ENCODE measurements around the gene RNF151. TPM values are rescaled to one million over a fixed set of nuclear protein-coding genes. Genes with fewer than 3 reads are reported as not detected.
A peak's percentile ranks its signal among the peaks of the same experiment; 100 is the strongest.

RNF151 gene
- polyA plus RNA-seq, 1 donor, result not detected

DNA sequence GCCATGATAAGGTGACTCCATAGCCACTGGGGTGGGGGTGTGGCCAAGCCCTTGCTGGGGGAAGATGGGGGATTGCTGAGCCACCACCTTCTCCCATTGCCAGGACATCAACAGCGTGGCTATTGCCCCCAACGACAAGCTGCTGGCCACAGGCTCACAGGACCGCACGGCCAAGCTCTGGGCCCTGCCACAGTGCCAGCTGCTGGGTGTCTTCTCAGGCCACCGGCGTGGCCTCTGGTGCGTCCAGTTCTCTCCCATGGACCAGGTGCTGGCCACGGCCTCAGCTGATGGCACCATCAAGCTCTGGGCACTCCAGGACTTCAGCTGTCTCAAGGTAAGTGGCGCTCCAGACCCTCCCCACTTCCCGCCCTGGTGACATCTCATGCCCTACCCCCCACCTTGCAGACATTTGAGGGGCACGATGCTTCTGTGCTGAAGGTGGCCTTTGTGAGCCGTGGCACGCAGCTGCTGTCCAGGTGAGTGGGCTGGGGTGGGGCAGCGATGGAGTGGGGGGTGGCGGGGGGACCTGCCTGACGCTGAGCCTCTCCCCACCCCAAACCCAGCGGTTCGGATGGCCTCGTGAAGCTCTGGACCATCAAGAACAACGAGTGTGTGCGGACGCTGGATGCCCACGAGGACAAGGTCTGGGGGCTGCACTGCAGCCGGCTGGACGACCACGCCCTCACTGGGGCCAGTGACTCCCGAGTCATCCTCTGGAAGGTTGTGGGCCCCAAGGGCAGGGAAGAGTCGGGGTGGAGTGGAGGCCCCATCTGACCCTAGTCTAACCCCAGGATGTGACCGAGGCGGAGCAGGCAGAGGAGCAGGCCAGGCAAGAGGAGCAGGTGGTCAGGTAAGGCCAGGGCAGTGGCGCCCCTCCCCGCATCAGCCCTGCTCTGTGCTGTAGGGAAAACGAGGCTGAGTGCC lies 10.6 kb downstream of the RNF151 start:
- no peak for DNase-seq

DNA sequence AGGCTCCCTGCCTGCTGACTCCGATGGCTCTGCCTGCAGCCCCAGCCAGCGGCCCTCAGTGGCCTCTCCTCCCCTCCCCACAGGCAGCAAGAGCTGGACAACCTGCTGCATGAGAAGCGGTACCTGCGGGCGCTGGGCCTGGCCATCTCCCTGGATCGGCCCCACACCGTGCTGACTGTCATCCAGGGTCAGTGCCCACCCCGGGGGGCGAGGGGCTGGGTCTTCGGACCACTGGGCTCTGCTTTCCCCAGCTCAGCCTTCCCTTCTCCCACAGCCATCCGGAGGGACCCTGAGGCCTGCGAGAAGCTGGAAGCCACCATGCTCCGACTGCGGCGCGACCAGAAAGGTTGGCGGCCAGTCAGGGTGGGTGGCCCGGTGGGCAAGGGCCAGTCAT lies 11.2 kb downstream of the RNF151 start:
- DNase-seq, result no peak

DNA sequence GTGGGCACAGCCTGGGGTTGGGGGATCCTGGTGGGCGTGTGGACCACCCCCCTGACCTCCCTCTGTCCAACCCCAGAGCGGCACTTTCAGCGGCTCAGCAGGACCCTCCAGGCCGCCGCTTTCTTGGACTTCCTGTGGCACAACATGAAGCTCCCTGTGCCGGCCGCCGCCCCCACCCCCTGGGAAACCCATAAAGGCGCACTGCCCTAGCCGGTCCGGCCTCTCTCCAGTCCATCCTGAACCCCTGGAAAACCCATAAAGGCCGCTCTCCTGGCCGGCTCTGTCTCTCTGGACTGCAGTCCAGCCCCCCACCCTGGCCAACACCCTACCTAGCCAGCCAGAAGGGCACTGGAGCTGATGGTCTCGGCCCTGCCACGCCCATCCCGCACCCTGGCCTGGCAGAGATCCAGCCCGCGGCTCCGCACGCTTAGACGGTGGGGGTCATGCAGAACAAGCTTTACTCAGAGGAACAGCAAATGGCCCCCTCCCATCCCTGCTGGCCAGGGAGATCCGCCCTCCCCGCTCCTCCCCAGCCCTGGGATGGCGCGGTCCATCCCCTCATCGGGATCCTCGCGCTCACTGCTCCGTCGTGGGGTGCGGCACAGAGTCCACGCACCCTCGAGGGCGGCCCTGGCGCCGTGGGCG lies 11.9 kb downstream of the RNF151 start:
- DNase-seq, result no peak

DNA sequence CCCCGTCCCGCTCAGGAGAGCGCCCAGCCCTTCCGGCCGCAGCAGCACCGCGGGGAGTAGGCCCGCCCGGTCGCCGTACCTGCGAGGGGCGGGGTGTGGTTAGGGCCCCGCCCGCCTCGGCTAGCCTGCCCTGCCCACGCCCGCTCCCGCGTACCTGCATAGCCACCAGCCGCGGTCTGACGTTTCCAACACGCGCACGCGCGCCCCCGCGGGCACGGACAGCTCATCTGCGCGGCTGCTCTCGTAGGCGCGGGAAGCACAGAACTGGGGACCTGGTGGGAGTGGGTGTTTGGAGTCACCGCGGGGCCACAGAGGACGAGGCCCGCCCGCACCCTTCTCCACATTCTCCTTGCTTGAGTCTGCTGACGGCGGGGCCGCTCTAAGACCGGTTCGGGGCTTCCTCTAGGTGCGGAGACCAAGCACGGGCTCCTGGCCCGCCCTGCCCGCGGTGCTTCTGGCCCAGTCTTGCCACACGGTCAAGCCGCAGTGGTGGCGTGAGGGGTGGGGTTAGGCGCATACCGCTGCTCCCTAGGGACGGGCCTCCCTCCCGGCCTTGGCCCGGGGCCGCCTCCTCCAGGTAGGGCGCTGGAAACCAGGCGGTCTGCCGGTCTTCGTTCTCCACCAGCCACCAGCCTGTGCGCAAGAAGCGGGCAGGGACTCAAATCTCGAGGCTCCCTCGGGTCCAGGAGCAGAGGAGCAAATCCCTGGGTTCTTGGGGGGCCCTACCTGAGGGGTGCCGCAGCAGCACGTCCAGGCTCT lies 12.8 kb downstream of the RNF151 start:
- DNase-seq, result no peak

DNA sequence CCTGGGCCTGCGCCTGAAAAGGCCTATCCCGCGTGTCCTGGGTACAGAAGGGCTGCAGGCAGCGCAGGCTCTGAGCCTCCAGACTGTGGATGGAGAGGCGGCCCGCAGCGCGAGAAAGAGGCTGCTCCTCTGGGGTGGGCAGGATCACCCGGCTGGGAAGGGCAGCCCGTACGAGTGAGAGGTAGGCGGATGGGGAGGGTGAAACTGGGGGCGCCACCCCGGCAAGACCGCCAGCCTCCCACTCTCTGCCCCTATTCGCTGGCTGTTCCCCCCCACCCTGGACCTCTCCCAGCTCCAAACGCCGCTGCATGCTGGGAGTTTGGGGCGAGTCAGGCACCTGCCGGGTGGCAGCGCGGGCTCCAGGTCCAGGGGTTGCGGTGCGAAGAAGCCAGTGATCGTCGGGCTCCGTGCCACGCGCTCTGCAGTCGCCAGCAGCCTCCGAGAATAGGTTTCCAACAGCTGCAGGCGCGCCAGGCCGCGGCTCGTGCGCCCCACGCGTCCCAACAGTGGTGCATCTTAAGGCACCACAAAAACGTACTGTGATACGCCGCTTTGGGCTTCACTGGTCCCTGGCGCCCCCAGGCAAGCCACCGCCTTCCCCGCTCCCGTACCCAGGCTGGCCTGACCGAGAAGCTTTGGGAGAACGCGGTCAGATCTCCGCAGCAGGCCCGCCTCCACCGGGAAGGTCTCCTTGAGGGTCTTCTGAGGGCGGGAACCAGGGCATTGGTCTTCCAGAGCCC lies 13.5 kb downstream of the RNF151 start:
- DNase-seq, result no peak

DNA sequence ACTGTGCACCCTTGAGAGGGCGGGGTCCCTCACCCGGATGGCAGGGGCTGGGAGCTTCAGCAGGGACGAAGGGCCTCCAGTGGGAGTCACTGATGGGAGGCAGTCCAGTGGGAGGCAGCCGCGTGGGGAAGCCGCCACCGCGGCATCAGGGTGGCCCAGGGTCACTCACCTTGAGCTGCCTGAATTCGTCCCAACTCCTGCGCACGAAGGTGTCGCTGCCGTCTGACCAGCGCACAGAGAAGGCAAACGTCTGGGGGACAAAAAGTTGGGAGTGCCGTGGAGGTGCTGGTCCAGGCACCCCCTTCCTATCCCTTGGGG lies 14.1 kb downstream of the RNF151 start:
- no peak for DNase-seq

DNA sequence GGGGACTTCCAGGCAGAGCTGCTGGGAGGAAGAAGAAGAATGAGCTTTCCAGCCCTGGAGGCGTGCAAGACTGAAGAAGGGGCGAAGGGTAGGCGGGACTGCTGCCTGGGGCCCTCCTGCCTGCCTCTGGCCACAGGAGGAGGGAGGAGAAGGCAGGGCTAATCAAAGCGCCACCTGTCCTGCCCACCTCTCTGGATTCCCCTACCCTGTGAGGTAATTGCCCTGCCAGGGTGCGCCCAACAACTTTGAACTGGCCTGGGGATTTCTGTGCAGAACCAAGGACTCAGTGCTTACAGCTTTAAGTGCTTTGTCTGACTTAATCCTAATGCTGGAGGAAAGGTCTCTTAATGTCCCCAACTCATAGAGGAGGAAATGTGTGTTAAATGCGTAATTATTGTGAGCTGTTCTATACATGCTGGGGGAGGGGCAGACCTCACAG lies 14.8 kb downstream of the RNF151 start, which contains the start of gene NOXO1:
NOXO1 (minus strand) TSS at position 72 of the 439 bp plus-strand sequence. CDS start 290 bp downstream, outside the sequence.
- no peak for DNase-seq

DNA sequence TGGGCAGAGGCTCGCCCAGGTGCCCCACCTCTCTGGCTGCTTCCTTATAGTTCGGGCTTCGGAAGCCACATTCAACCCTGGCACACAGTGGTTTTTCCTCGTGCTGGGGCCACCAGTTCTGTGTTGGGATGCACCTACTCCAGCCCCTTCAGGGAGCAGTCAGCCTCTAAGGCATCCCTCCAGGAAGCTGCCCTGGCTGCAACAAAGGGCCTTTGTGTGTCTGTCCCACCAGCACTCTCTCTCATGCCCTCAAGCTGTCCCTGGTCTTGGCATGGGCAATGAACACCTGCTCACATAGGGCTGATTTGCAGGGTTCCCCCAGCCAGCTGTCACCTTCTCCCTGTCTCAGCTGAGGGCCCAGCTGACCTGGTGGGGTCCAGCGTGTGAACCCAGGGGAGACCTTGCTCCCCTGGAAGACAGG lies 15.4 kb downstream of the RNF151 start:
- DNase-seq, result no peak

DNA sequence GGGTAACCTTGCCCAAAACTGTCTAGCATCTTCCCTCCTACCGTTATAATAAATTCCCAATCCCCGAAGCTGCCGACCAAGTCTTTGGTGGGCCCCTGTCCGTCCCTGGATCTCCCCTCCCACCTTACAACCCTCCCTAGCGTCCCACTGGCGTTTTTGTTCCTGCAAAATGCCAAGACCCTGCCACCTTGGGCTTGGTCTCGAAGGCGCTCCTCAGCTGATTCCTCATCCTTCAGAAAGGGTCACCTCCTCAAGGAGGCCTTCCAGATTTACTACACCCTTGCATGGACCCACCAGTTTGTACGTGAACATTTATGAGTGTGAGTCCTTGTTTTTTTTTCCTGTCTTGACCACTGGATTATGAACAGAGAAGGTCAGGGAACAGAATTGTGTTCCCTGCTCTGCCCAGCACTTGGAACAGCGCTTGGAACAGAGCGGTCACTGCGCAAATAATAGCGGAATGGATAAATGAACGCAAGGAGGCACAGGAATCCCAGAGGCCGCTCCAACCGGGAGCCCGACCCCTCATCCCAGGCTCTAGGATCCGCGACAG lies 16.4 kb downstream of the RNF151 start:
- no peak for DNase-seq

DNA sequence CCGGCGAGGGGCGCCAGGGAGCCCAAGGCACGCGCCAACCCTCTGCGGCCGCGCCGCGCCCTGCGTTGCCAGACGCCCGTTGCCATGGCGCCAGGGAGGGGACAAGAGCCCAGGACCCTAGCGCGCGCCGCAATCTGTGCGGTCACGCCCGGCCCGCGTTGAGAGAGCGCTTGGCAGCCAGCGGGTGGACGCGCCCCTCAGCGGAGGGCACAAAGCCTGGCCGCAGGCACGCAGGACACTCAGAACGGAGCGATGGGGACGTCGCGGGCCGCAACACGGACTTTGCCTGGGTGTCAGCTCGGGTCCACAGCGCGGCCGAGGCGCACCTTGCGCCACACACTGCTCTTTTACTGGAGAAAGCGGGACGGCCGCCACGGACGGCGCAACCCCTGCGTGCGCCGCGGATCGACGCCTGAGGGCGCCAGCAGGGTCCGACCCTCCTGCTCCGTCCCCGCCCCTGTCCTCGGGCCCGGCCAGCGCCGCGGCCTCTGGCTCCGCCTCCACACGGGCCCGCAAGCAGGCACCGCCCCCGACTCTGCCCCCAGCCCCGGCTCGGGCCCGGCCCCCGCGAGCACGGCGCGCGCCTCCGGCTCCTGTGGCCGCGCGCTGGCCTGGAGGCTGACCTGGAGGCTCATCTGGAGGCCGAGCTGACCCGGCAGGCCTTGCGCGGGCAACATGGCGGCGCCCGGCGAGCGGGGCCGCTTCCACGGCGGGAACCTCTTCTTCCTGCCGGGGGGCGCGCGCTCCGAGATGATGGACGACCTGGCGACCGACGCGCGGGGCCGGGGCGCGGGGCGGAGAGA lies 17.1 kb downstream of the RNF151 start, which contains the start of gene GFER:
GFER (plus strand) TSS at position 650 of the 803 bp plus-strand sequence; CDS start at position 676, 26 bp downstream.
- peak; percentile 86 for DNase-seq

DNA sequence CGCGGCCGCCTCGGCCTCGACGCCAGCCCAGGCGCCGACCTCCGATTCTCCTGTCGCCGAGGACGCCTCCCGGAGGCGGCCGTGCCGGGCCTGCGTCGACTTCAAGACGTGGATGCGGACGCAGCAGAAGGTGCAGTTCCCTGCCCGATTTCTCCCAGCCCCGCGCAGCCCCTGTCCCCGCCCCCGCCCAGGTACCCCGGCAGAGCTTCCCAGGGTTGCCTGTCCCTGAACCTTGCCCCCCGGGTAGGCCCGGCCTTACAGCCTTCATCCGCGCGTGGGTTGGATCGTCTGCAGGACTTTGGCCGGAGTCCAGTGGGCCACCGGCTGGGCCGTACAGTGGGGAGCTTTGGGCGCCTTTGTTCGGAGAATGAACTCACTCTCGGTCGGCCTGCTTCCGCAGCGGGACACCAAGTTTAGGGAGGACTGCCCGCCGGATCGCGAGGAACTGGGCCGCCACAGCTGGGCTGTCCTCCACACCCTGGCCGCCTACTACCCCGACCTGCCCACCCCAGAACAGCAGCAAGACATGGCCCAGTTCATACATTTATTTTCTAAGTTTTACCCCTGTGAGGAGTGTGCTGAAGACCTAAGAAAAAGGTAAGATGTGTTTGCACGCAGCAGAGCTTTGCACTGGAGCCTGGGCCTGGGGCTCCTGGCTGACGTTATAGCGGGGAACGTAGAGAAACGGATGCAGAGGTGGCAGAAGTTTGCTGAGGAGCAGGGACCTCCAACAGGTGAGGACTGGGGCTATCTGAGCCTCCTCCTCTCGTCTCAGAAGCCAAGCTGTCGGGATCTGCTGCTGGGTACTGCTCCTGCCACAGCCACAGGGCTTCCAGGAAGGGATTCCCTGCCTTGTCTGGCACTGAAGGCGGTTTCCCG lies 17.9 kb downstream of the RNF151 start:
- DNase-seq, result no peak

DNA sequence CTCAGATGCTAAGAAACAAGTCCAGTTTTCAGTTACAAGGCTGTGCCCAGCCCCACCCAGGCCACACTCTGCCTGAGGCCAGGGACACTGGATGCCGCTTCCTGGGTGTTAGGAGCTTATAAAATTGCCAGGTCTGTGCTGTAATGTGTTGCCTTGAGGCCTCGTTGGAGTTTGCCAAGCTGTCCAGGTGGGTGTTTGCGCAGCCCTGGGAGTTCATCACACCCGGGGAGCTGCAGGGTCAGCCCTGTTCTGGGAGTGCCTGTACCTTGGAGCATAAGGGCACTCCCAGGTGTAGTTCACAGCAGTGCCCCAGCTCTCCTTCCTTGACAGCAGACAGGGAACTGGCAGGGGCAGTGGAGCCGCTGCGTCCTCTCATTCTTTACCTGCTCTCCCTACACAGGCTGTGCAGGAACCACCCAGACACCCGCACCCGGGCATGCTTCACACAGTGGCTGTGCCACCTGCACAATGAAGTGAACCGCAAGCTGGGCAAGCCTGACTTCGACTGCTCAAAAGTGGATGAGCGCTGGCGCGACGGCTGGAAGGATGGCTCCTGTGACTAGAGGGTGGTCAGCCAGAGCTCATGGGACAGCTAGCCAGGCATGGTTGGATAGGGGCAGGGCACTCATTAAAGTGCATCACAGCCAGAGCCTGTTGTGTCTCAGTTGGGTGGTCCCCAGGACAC lies 19.0 kb downstream of the RNF151 start:
- no peak for DNase-seq

DNA sequence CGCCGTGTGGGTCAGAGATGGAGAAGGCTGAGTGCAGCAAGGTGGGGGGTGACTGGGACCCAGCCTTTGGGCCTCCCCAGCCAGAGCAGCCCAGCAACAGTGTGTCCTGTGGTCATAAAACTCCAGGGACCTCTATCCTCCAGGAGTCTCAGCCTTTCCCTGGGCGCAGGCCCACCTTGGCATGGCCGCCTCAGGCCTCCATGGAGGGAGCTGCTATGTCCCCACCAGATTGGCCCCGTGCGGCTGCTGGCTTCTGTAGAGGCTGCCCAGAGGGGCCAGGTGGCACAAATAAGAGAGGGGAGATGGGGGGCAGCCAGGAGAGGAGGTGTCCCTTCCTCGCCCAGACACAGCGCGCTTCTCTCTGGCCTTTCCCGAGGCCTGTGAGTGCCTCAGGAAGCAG lies 20.5 kb downstream of the RNF151 start:
- no peak for DNase-seq

DNA sequence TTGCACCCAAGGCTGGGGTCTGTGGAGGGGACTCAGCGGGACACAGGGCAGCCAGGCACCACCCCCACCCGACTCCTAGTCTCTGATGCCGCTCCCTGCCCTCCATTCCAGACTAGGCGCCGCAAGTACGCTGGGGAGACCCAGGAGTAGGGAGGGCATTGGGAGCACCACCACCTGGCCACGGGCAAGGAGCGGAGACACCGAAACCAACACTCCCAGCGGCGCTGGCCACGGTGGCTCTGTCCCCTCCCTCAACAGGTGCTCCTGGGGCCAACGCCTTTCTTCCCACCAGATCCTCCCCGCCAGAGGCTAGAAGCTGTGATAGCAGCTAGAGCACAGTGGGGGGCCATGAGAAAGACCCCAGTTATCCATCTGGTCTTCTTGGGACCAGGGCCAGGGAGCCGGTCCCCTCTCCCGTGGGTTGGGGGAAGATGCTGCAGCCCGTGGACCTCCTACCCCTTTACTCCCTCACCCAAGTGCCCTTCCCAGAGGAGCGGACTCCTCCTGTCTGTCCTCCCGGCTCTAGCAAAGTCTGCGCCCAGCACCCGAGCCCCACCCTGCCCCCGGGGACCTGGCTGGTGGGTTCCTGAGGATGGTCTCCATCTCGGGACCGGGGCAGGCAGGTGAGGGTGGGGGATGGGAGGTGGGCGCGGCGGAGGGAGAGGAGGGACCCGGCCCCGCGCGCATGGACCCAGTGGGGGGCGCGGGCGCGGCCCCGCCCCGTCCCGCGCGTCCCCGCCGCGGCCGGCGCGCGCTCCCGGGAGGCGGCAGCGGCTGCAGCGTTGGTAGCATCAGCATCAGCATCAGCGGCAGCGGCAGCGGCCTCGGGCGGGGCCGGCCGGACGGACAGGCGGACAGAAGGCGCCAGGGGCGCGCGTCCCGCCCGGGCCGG lies 22.8 kb downstream of the RNF151 start, which contains the start of gene SYNGR3:
SYNGR3 (plus strand) TSS at position 762 of the 892 bp plus-strand sequence. CDS start 133 bp downstream, outside the sequence.
- no peak for DNase-seq

DNA sequence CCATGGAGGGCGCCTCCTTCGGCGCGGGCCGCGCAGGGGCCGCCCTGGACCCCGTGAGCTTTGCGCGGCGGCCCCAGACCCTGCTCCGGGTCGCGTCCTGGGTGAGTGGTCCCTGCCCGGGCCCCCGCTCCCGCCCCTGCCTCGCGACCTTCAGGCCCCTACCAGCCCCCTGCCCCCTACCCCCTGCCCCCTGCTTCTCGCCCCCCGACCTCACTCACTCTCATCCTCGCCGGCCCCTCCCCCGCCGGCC lies 23.4 kb downstream of the RNF151 start:
- no peak for DNase-seq

DNA sequence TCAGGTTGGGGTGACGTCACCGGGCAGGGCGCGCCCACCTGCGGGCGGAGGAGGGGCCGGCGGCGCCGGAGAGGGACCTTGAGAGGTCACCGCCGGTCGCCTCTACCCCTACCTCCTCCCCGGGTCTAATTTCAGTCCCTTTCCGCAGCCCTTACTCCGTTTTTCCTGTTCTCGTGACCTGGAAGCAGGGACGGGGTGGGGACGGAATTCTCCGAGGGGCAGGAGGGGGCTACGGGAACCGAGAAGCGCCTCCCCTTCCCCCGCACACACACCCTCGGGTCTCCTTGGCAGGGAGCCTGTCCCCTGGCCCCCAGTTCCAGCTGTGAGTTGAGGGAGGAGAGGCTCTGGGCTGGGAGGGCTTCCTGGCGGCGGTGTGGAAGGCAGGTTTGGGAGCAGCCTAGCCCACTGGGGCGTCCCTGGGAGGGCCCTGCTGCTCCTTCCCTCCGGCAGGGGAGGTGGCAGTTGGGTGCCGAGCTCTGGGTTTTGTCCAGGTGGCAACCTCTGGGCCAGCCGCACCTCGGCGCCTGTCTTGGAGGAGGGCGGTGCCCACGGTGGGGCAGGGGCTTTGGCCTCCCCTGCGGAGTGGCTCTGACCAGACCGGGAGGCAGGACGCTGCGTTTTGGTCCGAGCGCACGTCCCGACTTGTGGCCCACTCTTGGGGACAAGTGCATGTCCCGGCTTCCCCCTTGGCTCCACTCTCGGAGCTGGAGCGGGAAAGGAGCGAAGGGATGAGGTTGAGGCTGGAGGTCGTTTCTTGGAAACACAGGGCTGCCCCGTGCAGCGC lies 23.9 kb downstream of the RNF151 start:
- DNase-seq, result no peak

DNA sequence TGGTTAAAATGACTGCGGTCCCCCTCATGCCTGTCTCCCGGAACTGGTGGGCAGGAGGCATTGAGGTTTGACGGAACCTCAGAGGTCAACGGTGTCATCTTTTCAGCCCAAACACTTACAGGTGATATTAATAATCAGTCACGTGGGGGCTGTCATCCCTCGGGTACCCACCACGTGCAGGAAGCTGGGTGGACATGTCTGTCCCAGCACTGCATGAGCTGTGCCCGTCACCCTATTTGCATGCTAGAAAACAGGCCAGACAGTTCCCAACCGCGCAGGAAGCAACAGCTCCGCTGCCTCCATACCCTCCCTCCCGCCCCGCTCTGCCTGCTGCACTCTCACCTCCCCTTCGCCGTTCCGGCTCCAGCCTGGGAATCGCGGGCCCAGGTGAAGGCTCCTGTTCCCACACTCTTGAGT lies 24.5 kb downstream of the RNF151 start:
- no peak for DNase-seq
